Endodermal cell (in vitro differentiated cells): ENCODE results near the gene BTBD6. TPM values are rescaled to one million over a fixed set of nuclear protein-coding genes. Genes with fewer than 3 reads are reported as not detected.

ENCODE experiments used
- DNase-seq: peaks from one replicate; pipeline ENCODE4 v3.0.0-alpha.2; 2017
- H3K27ac ChIP-seq: 2 replicates; pipeline ENCODE4 v1.5.1; 2013; ENCODE audit warnings: mild to moderate bottlenecking, low read depth, low read length, moderate library complexity
- H3K27me3 ChIP-seq: 2 replicates; pipeline ENCODE4 v1.6.1; 2013; ENCODE audit warnings: mild to moderate bottlenecking, low read length, moderate library complexity; ENCODE audit not compliant: insufficient read depth, control insufficient read depth, poor library complexity, severe bottlenecking
- H3K36me3 ChIP-seq: 2 replicates; pipeline ENCODE4 v1.7.0; 2013; ENCODE audit warnings: mild to moderate bottlenecking, low read length, moderate library complexity; ENCODE audit not compliant: control insufficient read depth, insufficient read depth
- H3K4me1 ChIP-seq: one replicate; pipeline ENCODE4 v1.7.0; 2013; ENCODE audit warnings: low read length; ENCODE audit not compliant: control insufficient read depth, insufficient read depth
- H3K4me3 ChIP-seq: 2 replicates; pipeline ENCODE4 v1.5.1; 2013; ENCODE audit warnings: mild to moderate bottlenecking, low read length, moderate library complexity
- H3K9ac ChIP-seq: 2 replicates; pipeline ENCODE4 v1.6.1; 2013; ENCODE audit warnings: mild to moderate bottlenecking, low read length, moderate library complexity; ENCODE audit not compliant: poor library complexity, severe bottlenecking; ENCODE audit errors: extremely low read depth
- H3K9me3 ChIP-seq: 2 replicates; pipeline ENCODE4 v1.6.1; 2013; ENCODE audit warnings: mild to moderate bottlenecking, low read length, moderate library complexity; ENCODE audit not compliant: control insufficient read depth
- H3K27ac Mint-ChIP-seq: 2 replicates; pipeline ENCODE4 v1.8.0; 2020; ENCODE audit warnings: mixed read lengths
- H3K27me3 Mint-ChIP-seq: 2 replicates; pipeline ENCODE4 v1.8.0; 2021; ENCODE audit warnings: mild to moderate bottlenecking, mixed read lengths; ENCODE audit not compliant: insufficient read depth
- H3K36me3 Mint-ChIP-seq: 2 replicates; pipeline ENCODE4 v1.8.0; 2020; ENCODE audit warnings: low read depth, mixed read lengths
- H3K4me1 Mint-ChIP-seq: 2 replicates; pipeline ENCODE4 v1.8.0; 2020; ENCODE audit warnings: mixed read lengths
- H3K4me3 Mint-ChIP-seq: 2 replicates; pipeline ENCODE4 v1.8.0; 2020; ENCODE audit warnings: mild to moderate bottlenecking, moderate library complexity, mixed read lengths
- H3K9me3 Mint-ChIP-seq: 2 replicates; pipeline ENCODE4 v1.8.0; 2020; ENCODE audit warnings: mild to moderate bottlenecking, mixed read lengths
- CTCF ChIP-seq: fragments of 200-600 bp; sonication (generic); conservative IDR thresholded peaks from 2 replicates; pipeline ENCODE4 v1.5.0; 2021; ENCODE audit warnings: antibody characterized with exemption, mild to moderate bottlenecking
- WGBS, 2 experiments: methylation state at CpG; one replicate each; pipeline versions ENCODE4 v1.1.5 to v1.1.7; 2013; ENCODE audit warnings: missing lambda C conversion rate in 2 of 2, mixed read lengths in 1 of 2; ENCODE audit not compliant: insufficient coverage in 1 of 2, insufficient read length in 1 of 2; 5-methylcytosine and 5-hydroxymethylcytosine counted together
- total RNA-seq, 2 donors: library from RNA; stranded (reverse); fragmentation: NEBNext Ultra II Directional in 1 of 2; extraction: Animal tissue kit (Norgen Biotek cat#: 25700) in 1 of 2; gene quantifications; 2 replicates in 1 of 2; 3 replicates in 1 of 2; pipeline ENCODE4 v1.2.1, GENCODE V29; 2021

BTBD6 gene
- total RNA-seq, 2 donors from 2014 or later: 21.8 to 26.9 TPM

GRCh38 chr14:105215602-105216001, 32.7 kb upstream of the BTBD6 start:
- DNase-seq: no peak
- H3K4me3 Mint-ChIP-seq: no peak overlapping the region
- TF ChIP-seq CTCF: no peak
- Histone ChIP-seq H3K27ac (no peak overlapping the region), H3K27me3 (no peaks in the 10 kb centered on the region), H3K4me1 (no peaks in the 10 kb centered on the region), H3K9ac (no peak overlapping the region), H3K36me3 (peaks cover 6% of the 10 kb centered on the region), H3K9me3 (no peaks in the 10 kb centered on the region), H3K4me3 (no peak overlapping the region)
- H3K27ac Mint-ChIP-seq: no peak overlapping the region
- peaks cover 33% of the 10 kb centered on the region for H3K36me3 Mint-ChIP-seq
- no peaks in the 10 kb centered on the region for H3K9me3 Mint-ChIP-seq
- 92% methylated on average over 3 of the region's 3 CpGs; no CpG with 5 or more reads in 1 of the 2 experiments for WGBS, 2 experiments
- H3K4me1 Mint-ChIP-seq: no peaks in the 10 kb centered on the region
- no peaks in the 10 kb centered on the region for H3K27me3 Mint-ChIP-seq

- H3K4me3 ChIP-seq: no peak overlapping the region
- no peaks in the 10 kb centered on the region for H3K27me3 ChIP-seq
- Mint-ChIP-seq H3K27ac (no peak overlapping the region), H3K4me3 (no peak overlapping the region), H3K4me1 (no peaks in the 10 kb centered on the region), H3K9me3 (no peaks in the 10 kb centered on the region), H3K36me3 (peaks cover 39% of the 10 kb centered on the region), H3K27me3 (no peaks in the 10 kb centered on the region)
- no peaks in the 10 kb centered on the region for H3K9me3 ChIP-seq
- DNase-seq: no peak
- TF ChIP-seq CTCF: no peak
- peaks cover 15% of the 10 kb centered on the region for H3K36me3 ChIP-seq
- H3K4me1 ChIP-seq: no peaks in the 10 kb centered on the region
- no peak overlapping the region for H3K9ac ChIP-seq
- H3K27ac ChIP-seq: peak overlapping the region; percentile 38
- WGBS, 2 experiments: 93 to 98% methylated on average over 22 to 30 of the region's 30 CpGs
Observed at GRCh38 chr14:105216490-105217247, 31.7 kb upstream of the BTBD6 start.

- Mint-ChIP-seq H3K27me3 (no peaks in the 10 kb centered on the region), H3K27ac (no peak overlapping the region), H3K4me1 (peaks cover 2% of the 10 kb centered on the region), H3K4me3 (no peak overlapping the region), H3K9me3 (no peaks in the 10 kb centered on the region), H3K36me3 (peaks cover 48% of the 10 kb centered on the region)
- Histone ChIP-seq H3K4me1 (no peaks in the 10 kb centered on the region), H3K9me3 (no peaks in the 10 kb centered on the region), H3K9ac (no peak overlapping the region), H3K27ac (no peak overlapping the region), H3K27me3 (no peaks in the 10 kb centered on the region), H3K4me3 (no peak overlapping the region), H3K36me3 (peaks cover 19% of the 10 kb centered on the region)
- no peak for TF ChIP-seq CTCF
- DNase-seq: no peak
- WGBS, 2 experiments: 89 to 100% methylated on average over 11 of the region's 11 CpGs
Observed at GRCh38 chr14:105217774-105218173, 30.6 kb upstream of the BTBD6 start.
